ENCODE measurements around the gene NDST1. TPM values are rescaled to one million over a fixed set of nuclear protein-coding genes. Genes with fewer than 3 reads are reported as not detected.

NDST1 gene
- total and polyA plus RNA-seq, 2 donors (not counting 3 experiments of a cell fraction or from before 2014, with no cell fraction given): 38.6 to 102 TPM

- no peaks in the 10 kb centered on the region for H3K9me3 ChIP-seq (replicated peaks; ENCODE audit: control insufficient read depth, insufficient read depth, low read length)
- no peaks in the 10 kb centered on the region for H3K9me1 ChIP-seq (replicated peaks; ENCODE audit: control insufficient read depth, extremely low read depth, insufficient read depth, low read length)
- no peak overlapping the region for H3K27ac ChIP-seq (ENCODE audit: insufficient read depth, low read depth, low read length)
- no peak overlapping the region for H3K4me3 ChIP-seq (replicated peaks in 1 of 3; ENCODE audit: insufficient read depth in 1 of 3, low read depth in 1 of 3, low read length in 3 of 3)
- no peak for TF ChIP-seq EZH2 (IDR thresholded peaks at IDR 0.05; ENCODE audit: borderline replicate concordance, low read depth, low read length, severe bottlenecking)
- no peak for TF ChIP-seq GATA2 (IDR thresholded peaks at IDR 0.05; ENCODE audit: insufficient read depth, insufficient read length, low read depth, low read length)
- TF ChIP-seq POLR2AphosphoS5 (IDR thresholded peaks at IDR 0.05; ENCODE audit: insufficient read depth, low read depth, low read length): no peak
- no peak for TF ChIP-seq POLR2A (IDR thresholded peaks at IDR 0.05; ENCODE audit: low read depth, low read length)
- no peak for TF ChIP-seq JUN (IDR thresholded peaks at IDR 0.05; ENCODE audit: borderline replicate concordance, insufficient read depth, insufficient read length, low read depth)
- no peak for TF ChIP-seq MYC (IDR thresholded peaks at IDR 0.05; ENCODE audit: low read depth, low read length)
- TF ChIP-seq MAX (IDR thresholded peaks at IDR 0.05; ENCODE audit: insufficient read depth, insufficient read length): no peak
- TF ChIP-seq FOS (IDR thresholded peaks at IDR 0.05; ENCODE audit: borderline replicate concordance, insufficient read depth, low read length): no peak
- TF ChIP-seq CTCF (IDR thresholded peaks at IDR 0.05; ENCODE audit: extremely low read depth in 1 of 2, insufficient read depth in 1 of 2, low read depth in 1 of 2, low read length in 2 of 2): no peak
- H3K36me3 ChIP-seq (ENCODE audit: control insufficient read depth in 2 of 2, extremely low read depth in 1 of 2, insufficient read depth in 2 of 2, low read length in 2 of 2): no peaks in the 10 kb centered on the region
- no TSS peak for BruUV-seq (replicated peaks)
- no peak overlapping the region for H2AFZ ChIP-seq (ENCODE audit: low read depth, low read length)
- no peaks in the 10 kb centered on the region for H3K27me3 ChIP-seq (ENCODE audit: control insufficient read depth in 2 of 2, insufficient read depth in 2 of 2, low read length in 2 of 2)
- H4K20me1 ChIP-seq (replicated peaks; ENCODE audit: control insufficient read depth, extremely low read depth, insufficient read depth, low read length): no peaks in the 10 kb centered on the region
- intact Hi-C loops (cut with micrococcal nuclease): no loop called here
- no peak for DNase-seq (ENCODE audit: low read depth, low spot score)
- H3K79me2 ChIP-seq (ENCODE audit: control insufficient read depth, insufficient read depth, low read length): no peaks in the 10 kb centered on the region
- ChIA-PET POLR2A (interaction anchor here (0.5 kb wide), 1 partner anchor 56 kb away, joined by 3 read pairs; no protein-coding TSS in a partner anchor), CTCF (interaction anchor here (0.7 to 7.8 kb wide), 4 partner anchors 11 to 82 kb away, joined by 3 to 168 read pairs (median 43); no protein-coding TSS in a partner anchor)
- H3K9ac ChIP-seq (replicated peaks; ENCODE audit: extremely low read depth, insufficient read depth, low read length): no peak overlapping the region
- H3K4me2 ChIP-seq (ENCODE audit: insufficient read depth, low read length): no peak overlapping the region
- dilution Hi-C loops (cut with MboI; ENCODE audit: extremely low pct_ligation_motif_present, low sequenced_read_pairs): no loop called here
- peaks cover 19% of the 10 kb centered on the region for H3K4me1 ChIP-seq (ENCODE audit: control insufficient read depth, extremely low read depth, insufficient read depth, low read length)
- no peak for FAIRE-seq
Measured at GRCh38 chr5:150460781-150461180, 47.1 kb upstream of the NDST1 start.

Measured in endothelial cell of umbilical vein (primary cell).